ENCODE measurements around the gene HIP1. TPM values are rescaled to one million over a fixed set of nuclear protein-coding genes. Genes with fewer than 3 reads are reported as not detected.

The HIP1 gene
- total and polyA plus RNA-seq, 2 of the 13 experiments (the other 11 are each of a cell fraction or from before 2014, with no cell fraction given) = 4.5 to 6.2 TPM

- TF ChIP-seq AFF4 (CRISPR knock-in tag; IDR thresholded peaks at IDR 0.05) (no peak), ARNT2 (CRISPR knock-in tag; IDR thresholded peaks at IDR 0.05; ENCODE audit: low read depth) (no peak), UBTF (CRISPR knock-in tag; IDR thresholded peaks at IDR 0.05) (peak; percentile 67), ZC3H4 (CRISPR knock-in tag; IDR thresholded peaks at IDR 0.05; ENCODE audit: borderline replicate concordance) (no peak), BORCS8-MEF2B (CRISPR knock-in tag; IDR thresholded peaks at IDR 0.05) (0 out of 2 replicates have a peak, but pooled peaks have one; percentile 41), GABPB1 (CRISPR knock-in tag; IDR thresholded peaks at IDR 0.05) (peak; percentile 48; the same call in 1 of the 2 replicates), NFKB2 (CRISPR knock-in tag; IDR thresholded peaks at IDR 0.05; ENCODE audit: borderline replicate concordance) (0 out of 2 replicates have a peak, but pooled peaks have one; percentile 31), ZNF563 (CRISPR knock-in tag; IDR thresholded peaks at IDR 0.05) (0 out of 2 replicates have a peak, but pooled peaks have one; percentile 10), BCL3 (CRISPR knock-in tag; IDR thresholded peaks at IDR 0.05) (0 out of 2 replicates have a peak, but pooled peaks have one; percentile 27), CBX5 (CRISPR knock-in tag; IDR thresholded peaks at IDR 0.05; ENCODE audit: borderline replicate concordance) (no peak), STAT5B (CRISPR knock-in tag; IDR thresholded peaks at IDR 0.05) (no peak), POLR2AphosphoS2 (IDR thresholded peaks at IDR 0.05; ENCODE audit: low read depth, low read length) (no peak), ZFX (CRISPR knock-in tag; IDR thresholded peaks at IDR 0.05; ENCODE audit: low read depth) (no peak), HOXA9 (CRISPR knock-in tag; IDR thresholded peaks at IDR 0.05; ENCODE audit: borderline replicate concordance) (no peak), SIX1 (CRISPR knock-in tag; IDR thresholded peaks at IDR 0.05; ENCODE audit: borderline replicate concordance) (no peak)
Measured at GRCh38 chr7:75638594-75639070, 100.1 kb downstream of the HIP1 start (continued).

Measured in HepG2 (cell line).